ENCODE measurements around the gene LZTR1. TPM values are rescaled to one million over a fixed set of nuclear protein-coding genes. Genes with fewer than 3 reads are reported as not detected.

Gene LZTR1
- total and polyA plus RNA-seq, 2 of the 8 experiments (the other 6 are each of a cell fraction or from before 2014, with no cell fraction given), result 22.3 to 31.0 TPM

GRCh38 chr22:20959578-20960461 is 22.3 kb upstream of the LZTR1 start (continued):
- TF ChIP-seq, protein P1, sequence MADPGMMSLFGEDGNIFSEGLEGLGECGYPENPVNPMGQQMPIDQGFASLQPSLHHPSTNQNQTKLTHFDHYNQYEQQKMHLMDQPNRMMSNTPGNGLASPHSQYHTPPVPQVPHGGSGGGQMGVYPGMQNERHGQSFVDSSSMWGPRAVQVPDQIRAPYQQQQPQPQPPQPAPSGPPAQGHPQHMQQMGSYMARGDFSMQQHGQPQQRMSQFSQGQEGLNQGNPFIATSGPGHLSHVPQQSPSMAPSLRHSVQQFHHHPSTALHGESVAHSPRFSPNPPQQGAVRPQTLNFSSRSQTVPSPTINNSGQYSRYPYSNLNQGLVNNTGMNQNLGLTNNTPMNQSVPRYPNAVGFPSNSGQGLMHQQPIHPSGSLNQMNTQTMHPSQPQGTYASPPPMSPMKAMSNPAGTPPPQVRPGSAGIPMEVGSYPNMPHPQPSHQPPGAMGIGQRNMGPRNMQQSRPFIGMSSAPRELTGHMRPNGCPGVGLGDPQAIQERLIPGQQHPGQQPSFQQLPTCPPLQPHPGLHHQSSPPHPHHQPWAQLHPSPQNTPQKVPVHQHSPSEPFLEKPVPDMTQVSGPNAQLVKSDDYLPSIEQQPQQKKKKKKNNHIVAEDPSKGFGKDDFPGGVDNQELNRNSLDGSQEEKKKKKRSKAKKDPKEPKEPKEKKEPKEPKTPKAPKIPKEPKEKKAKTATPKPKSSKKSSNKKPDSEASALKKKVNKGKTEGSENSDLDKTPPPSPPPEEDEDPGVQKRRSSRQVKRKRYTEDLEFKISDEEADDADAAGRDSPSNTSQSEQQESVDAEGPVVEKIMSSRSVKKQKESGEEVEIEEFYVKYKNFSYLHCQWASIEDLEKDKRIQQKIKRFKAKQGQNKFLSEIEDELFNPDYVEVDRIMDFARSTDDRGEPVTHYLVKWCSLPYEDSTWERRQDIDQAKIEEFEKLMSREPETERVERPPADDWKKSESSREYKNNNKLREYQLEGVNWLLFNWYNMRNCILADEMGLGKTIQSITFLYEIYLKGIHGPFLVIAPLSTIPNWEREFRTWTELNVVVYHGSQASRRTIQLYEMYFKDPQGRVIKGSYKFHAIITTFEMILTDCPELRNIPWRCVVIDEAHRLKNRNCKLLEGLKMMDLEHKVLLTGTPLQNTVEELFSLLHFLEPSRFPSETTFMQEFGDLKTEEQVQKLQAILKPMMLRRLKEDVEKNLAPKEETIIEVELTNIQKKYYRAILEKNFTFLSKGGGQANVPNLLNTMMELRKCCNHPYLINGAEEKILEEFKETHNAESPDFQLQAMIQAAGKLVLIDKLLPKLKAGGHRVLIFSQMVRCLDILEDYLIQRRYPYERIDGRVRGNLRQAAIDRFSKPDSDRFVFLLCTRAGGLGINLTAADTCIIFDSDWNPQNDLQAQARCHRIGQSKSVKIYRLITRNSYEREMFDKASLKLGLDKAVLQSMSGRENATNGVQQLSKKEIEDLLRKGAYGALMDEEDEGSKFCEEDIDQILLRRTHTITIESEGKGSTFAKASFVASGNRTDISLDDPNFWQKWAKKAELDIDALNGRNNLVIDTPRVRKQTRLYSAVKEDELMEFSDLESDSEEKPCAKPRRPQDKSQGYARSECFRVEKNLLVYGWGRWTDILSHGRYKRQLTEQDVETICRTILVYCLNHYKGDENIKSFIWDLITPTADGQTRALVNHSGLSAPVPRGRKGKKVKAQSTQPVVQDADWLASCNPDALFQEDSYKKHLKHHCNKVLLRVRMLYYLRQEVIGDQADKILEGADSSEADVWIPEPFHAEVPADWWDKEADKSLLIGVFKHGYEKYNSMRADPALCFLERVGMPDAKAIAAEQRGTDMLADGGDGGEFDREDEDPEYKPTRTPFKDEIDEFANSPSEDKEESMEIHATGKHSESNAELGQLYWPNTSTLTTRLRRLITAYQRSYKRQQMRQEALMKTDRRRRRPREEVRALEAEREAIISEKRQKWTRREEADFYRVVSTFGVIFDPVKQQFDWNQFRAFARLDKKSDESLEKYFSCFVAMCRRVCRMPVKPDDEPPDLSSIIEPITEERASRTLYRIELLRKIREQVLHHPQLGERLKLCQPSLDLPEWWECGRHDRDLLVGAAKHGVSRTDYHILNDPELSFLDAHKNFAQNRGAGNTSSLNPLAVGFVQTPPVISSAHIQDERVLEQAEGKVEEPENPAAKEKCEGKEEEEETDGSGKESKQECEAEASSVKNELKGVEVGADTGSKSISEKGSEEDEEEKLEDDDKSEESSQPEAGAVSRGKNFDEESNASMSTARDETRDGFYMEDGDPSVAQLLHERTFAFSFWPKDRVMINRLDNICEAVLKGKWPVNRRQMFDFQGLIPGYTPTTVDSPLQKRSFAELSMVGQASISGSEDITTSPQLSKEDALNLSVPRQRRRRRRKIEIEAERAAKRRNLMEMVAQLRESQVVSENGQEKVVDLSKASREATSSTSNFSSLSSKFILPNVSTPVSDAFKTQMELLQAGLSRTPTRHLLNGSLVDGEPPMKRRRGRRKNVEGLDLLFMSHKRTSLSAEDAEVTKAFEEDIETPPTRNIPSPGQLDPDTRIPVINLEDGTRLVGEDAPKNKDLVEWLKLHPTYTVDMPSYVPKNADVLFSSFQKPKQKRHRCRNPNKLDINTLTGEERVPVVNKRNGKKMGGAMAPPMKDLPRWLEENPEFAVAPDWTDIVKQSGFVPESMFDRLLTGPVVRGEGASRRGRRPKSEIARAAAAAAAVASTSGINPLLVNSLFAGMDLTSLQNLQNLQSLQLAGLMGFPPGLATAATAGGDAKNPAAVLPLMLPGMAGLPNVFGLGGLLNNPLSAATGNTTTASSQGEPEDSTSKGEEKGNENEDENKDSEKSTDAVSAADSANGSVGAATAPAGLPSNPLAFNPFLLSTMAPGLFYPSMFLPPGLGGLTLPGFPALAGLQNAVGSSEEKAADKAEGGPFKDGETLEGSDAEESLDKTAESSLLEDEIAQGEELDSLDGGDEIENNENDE (IDR thresholded peaks at IDR 0.05; ENCODE audit: insufficient replicate concordance, low read length), result no peak
- TF ChIP-seq EP300 (IDR thresholded peaks at IDR 0.05; ENCODE audit: borderline replicate concordance in 1 of 2, low read depth in 2 of 2, low read length in 2 of 2) (no peak), BCL11A (IDR thresholded peaks at IDR 0.05; ENCODE audit: low read depth in 2 of 2, low read length in 2 of 2) (no peak), MAFK (IDR thresholded peaks at IDR 0.05; ENCODE audit: low read depth, low read length) (no peak), HDAC2 (IDR thresholded peaks at IDR 0.05; ENCODE audit: borderline replicate concordance in 1 of 2, low read depth in 2 of 2, low read length in 2 of 2) (no peak), KDM1A (IDR thresholded peaks at IDR 0.05; ENCODE audit: borderline replicate concordance, low read length) (no peak), CBX5 (IDR thresholded peaks at IDR 0.05; ENCODE audit: low read depth, low read length) (no peak), CBX8 (IDR thresholded peaks at IDR 0.05; ENCODE audit: borderline replicate concordance, low read depth, low read length) (no peak), ASH2L (IDR thresholded peaks at IDR 0.05; ENCODE audit: low read length) (no peak)
